ENCODE data around the gene GOLGA1.

GOLGA1 gene

DNA sequence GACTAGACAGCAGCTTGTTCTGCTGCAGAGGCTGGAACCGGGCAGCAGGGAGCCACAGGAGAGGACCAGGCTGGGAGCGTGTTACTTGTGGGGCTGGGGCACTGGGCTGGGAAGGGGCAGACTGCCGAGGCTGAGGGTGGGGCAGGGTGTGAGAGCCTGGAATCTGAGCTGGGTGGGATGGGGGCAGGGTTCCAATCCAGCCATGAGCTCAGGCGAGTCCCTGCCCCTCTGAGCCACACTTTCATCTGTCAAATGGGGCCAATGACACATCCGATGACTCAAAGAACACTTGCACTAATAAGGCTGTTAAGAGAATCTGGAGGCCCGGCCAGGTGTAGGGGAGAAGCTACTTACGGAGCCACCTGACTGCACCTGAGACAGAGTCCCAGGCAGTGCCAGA lies 106.3 kb downstream of the GOLGA1 start:
- DNase-seq: no peak

DNA sequence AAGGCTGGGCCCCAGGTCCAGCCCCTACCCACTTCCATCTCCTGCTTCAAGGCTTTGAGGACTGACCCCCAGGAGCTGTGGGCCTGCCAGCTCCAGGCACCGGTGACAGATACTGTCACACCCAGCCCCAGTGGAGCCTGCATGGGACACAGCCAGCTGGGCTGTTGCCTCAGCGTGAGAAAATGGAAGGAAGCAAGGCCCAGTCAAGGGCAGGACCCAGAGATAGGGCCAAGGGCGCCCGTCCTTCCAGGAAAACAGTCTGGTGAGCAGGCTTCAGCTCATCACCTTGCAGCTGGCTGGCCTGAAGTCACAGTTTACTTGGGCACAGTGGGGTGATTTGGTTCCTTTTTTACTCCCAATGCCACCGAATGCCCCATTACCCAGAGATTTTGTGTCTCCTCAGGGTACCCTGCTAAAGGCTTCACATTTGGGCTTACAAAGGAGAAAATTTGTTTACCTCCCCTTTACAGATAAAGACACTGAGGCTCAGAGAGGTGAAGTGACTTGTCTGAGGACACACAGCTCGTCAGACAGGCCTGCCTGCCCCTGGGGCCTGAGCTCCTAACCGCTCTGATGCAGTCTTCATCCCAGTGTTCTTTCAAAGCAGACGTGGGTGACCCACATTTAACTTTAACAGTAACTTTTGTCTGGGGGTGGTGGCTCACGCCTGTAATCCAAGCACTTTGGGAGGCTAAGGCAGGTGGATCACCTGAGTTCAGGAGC lies 109.1 kb downstream of the GOLGA1 start:
- DNase-seq: no peak

DNA sequence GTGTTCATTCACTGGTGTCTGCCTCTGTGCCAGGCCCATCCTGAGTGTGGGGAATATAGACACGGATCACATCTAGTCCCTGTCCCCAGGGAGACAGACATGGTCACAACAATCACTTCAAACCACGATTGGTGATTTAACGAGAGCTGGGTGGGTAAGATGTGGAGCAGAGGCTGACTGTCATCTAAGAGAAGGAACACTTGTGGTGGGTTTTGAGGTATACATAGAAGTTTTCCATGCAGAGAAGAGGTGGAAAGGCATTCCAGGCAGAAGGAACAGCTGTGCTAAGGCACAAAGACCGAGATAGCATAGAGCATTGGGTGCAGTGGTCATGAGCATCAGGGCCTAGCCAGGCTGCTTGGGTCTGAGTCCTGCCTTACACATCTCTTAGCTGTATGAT lies 110.3 kb downstream of the GOLGA1 start:
- DNase-seq: no peak

- DNase-seq: no peak
Observed at GRCh38 chr9:124829334-124829669, 111.6 kb downstream of the GOLGA1 start.

GRCh38 chr9:124828489-124829333 lies 112.2 kb downstream of the GOLGA1 start:
- DNase-seq: no peak
